H1 (cell line): ENCODE results near the gene DENND2A. TPM values are rescaled to one million over a fixed set of nuclear protein-coding genes. Genes with fewer than 3 reads are reported as not detected.

Source experiments
- CTCF ChIA-PET: fragments of 300-600 bp; sonication (Branson Sonifier 250); formaldehyde crosslinking; loops from one replicate; lab custom pipeline; 2021; ENCODE audit not compliant: partially characterized antibody; lab: Charles Lee
- POLR2A ChIA-PET: fragments of 300-600 bp; sonication (Branson Sonifier 250); formaldehyde crosslinking; loops from one replicate; lab custom pipeline; 2021; ENCODE audit warnings: inconsistent platforms; ENCODE audit not compliant: partially characterized antibody; lab: Charles Lee
- DNase-seq, 2 experiments: peaks; one replicate each; pipeline versions ENCODE4 v3.0.0 to v3.0.0-alpha.2; 2010 to 2022; ENCODE audit warnings: low spot score in 2 of 2, low read depth in 1 of 2, mixed read lengths in 1 of 2
- FAIRE-seq: peaks from 2 replicates; lab custom pipeline; 2011; peaks lifted over from hg19 to GRCh38; lab: Jason Lieb, UNC
- H2AFZ ChIP-seq: 2 replicates; pipeline ENCODE4 v1.8.1; 2012; ENCODE audit warnings: low read length, inconsistent platforms
- H2AK5ac ChIP-seq: 2 replicates; pipeline ENCODE4 v1.6.1; 2013; ENCODE audit warnings: low read depth, low read length
- H2BK120ac ChIP-seq: replicated peaks from 2 replicates; pipeline ENCODE3; 2013; ENCODE audit warnings: low read depth, low read length, inconsistent platforms
- H2BK12ac ChIP-seq: 2 replicates; pipeline ENCODE4 v1.6.1; 2013; ENCODE audit warnings: low read depth, low read length
- H2BK15ac ChIP-seq: 2 replicates; pipeline ENCODE4 v1.6.1; 2013; ENCODE audit warnings: low read length
- H2BK20ac ChIP-seq: 2 replicates; pipeline ENCODE4 v1.6.1; 2013; ENCODE audit warnings: low read length
- H2BK5ac ChIP-seq: 2 replicates; pipeline ENCODE4 v1.6.1; 2013; ENCODE audit warnings: low read depth, low read length
- H3K14ac ChIP-seq: 2 replicates; pipeline ENCODE4 v1.6.1; 2013; ENCODE audit warnings: inconsistent platforms; ENCODE audit not compliant: insufficient read length
- H3K18ac ChIP-seq: 2 replicates; pipeline ENCODE4 v1.6.1; 2013; ENCODE audit warnings: low read length; ENCODE audit errors: extremely low read depth
- H3K23ac ChIP-seq: 2 replicates; pipeline ENCODE4 v1.6.1; 2013; ENCODE audit warnings: inconsistent platforms; ENCODE audit not compliant: insufficient read length
- H3K23me2 ChIP-seq: 2 replicates; pipeline ENCODE4 v1.6.1; 2013; ENCODE audit warnings: low read depth, low read length
- H3K27ac ChIP-seq: 2 replicates; pipeline ENCODE4 v1.6.1; 2011; ENCODE audit warnings: low read depth, low read length, inconsistent platforms
- H3K27me3 ChIP-seq, 4 experiments: replicated peaks in 1 of 4; 1 replicate in 1 of 4; 2 replicates in 3 of 4; pipeline versions ENCODE4 v1.6.1 to v1.8.1; 2011 to 2013; ENCODE audit warnings: low read length in 3 of 4, mild to moderate bottlenecking in 3 of 4, inconsistent platforms in 2 of 4, mixed read lengths in 2 of 4, moderate library complexity in 1 of 4; ENCODE audit not compliant: control insufficient read depth in 3 of 4, insufficient read depth in 3 of 4; ENCODE audit errors: extremely low read depth in 1 of 4
- H3K36me3 ChIP-seq, 4 experiments: 2 replicates each; pipeline versions ENCODE4 v1.6.1 to v1.8.1; 2011 to 2013; ENCODE audit warnings: mild to moderate bottlenecking in 4 of 4, low read length in 3 of 4, moderate library complexity in 2 of 4, control low read depth in 1 of 4, inconsistent platforms in 1 of 4; ENCODE audit not compliant: insufficient read depth in 4 of 4, control insufficient read depth in 2 of 4
- H3K4ac ChIP-seq: replicated peaks from 2 replicates; pipeline ENCODE3; 2013; ENCODE audit warnings: low read length, low read depth, mixed read lengths, inconsistent platforms; ENCODE audit not compliant: insufficient read length
- H3K4me1 ChIP-seq, 4 experiments: replicated peaks in 1 of 4; 1 replicate in 1 of 4; 2 replicates in 3 of 4; pipeline versions ENCODE4 v1.6.1 to v1.8.1; 2011 to 2013; ENCODE audit warnings: low read length in 3 of 4, inconsistent platforms in 2 of 4, mixed read lengths in 1 of 4; ENCODE audit not compliant: insufficient read depth in 4 of 4, control insufficient read depth in 3 of 4
- H3K4me2 ChIP-seq, 2 experiments: 2 replicates each; pipeline versions ENCODE4 v1.6.1 to v1.8.1; 2011 to 2013; ENCODE audit warnings: low read depth in 2 of 2, low read length in 2 of 2, control low read depth in 1 of 2, inconsistent platforms in 1 of 2, mild to moderate bottlenecking in 1 of 2; ENCODE audit not compliant: insufficient read depth in 1 of 2
- H3K4me3 ChIP-seq, 4 experiments: fragments of 200-600, 300-600 bp in 1 of 4; sonication (generic), shearing (Covaris generic), sonication (Bioruptor Twin) in 1 of 4; 2 replicates each; pipeline versions ENCODE4 v1.5.1 to v1.8.1; 2011 to 2016; ENCODE audit warnings: low read length in 4 of 4, low read depth in 3 of 4, control low read depth in 2 of 4, inconsistent platforms in 2 of 4, mild to moderate bottlenecking in 2 of 4, mixed read lengths in 1 of 4, moderate library complexity in 1 of 4; ENCODE audit not compliant: insufficient read depth in 2 of 4; ENCODE audit errors: extremely low read depth in 1 of 4
- H3K56ac ChIP-seq: replicated peaks from 2 replicates; pipeline ENCODE3; 2013; ENCODE audit warnings: low read depth, mild to moderate bottlenecking, mixed read lengths, low read length, inconsistent platforms; ENCODE audit not compliant: insufficient read length
- H3K79me1 ChIP-seq: 2 replicates; pipeline ENCODE4 v1.6.1; 2013; ENCODE audit warnings: low read depth, low read length, control low read depth
- H3K79me2 ChIP-seq, 2 experiments: 2 replicates each; pipeline versions ENCODE4 v1.6.1 to v1.8.1; 2012 to 2013; ENCODE audit warnings: low read length in 2 of 2, mild to moderate bottlenecking in 2 of 2, inconsistent platforms in 1 of 2; ENCODE audit not compliant: insufficient read depth in 2 of 2, control insufficient read depth in 1 of 2
- H3K9ac ChIP-seq, 4 experiments: replicated peaks in 1 of 4; 1 replicate in 1 of 4; 2 replicates in 3 of 4; pipeline versions ENCODE4 v1.6.1 to v1.8.1; 2011 to 2013; ENCODE audit warnings: low read depth in 3 of 4, low read length in 3 of 4, control low read depth in 2 of 4, mild to moderate bottlenecking in 2 of 4, moderate library complexity in 2 of 4, inconsistent platforms in 1 of 4; ENCODE audit errors: extremely low read depth in 1 of 4
- H3K9me3 ChIP-seq, 2 experiments: 2 replicates each; pipeline versions ENCODE4 v1.6.1 to v1.8.1; 2012 to 2013; ENCODE audit warnings: mild to moderate bottlenecking in 2 of 2, moderate library complexity in 2 of 2, control low read depth in 1 of 2, inconsistent platforms in 1 of 2, low read depth in 1 of 2, low read length in 1 of 2, mixed read lengths in 1 of 2; ENCODE audit not compliant: insufficient read depth in 2 of 2
- H4K20me1 ChIP-seq, 2 experiments: replicated peaks in 1 of 2; 2 replicates each; pipeline versions ENCODE3 to v1.8.1; 2011 to 2013; ENCODE audit warnings: inconsistent platforms in 2 of 2, low read length in 2 of 2, mild to moderate bottlenecking in 1 of 2; ENCODE audit not compliant: insufficient read depth in 2 of 2, control insufficient read depth in 1 of 2
- H4K5ac ChIP-seq: 2 replicates; pipeline ENCODE4 v1.6.1; 2013; ENCODE audit warnings: low read length, low read depth, mixed read lengths, inconsistent platforms; ENCODE audit not compliant: insufficient read length
- H4K8ac ChIP-seq: 2 replicates; pipeline ENCODE4 v1.8.0; 2013; ENCODE audit warnings: mild to moderate bottlenecking, moderate library complexity, low read length, inconsistent platforms; ENCODE audit not compliant: insufficient read depth; ENCODE audit errors: extremely low read depth
- H4K91ac ChIP-seq: replicated peaks from 2 replicates; pipeline ENCODE3; 2013; ENCODE audit warnings: low read length, mixed read lengths, inconsistent platforms; ENCODE audit not compliant: insufficient read length
- ATF3 ChIP-seq: IDR thresholded peaks from 2 replicates; pipeline ENCODE4 v1.6.1; 2011; ENCODE audit warnings: low read depth, mild to moderate bottlenecking, low read length; ENCODE audit not compliant: insufficient read depth
- KDM1A ChIP-seq: fragments of 200-600, 300-600 bp; sonication (generic); IDR thresholded peaks from 2 replicates; pipeline ENCODE4 v1.7.1; 2016; ENCODE audit warnings: mild to moderate bottlenecking, low read length, borderline replicate concordance
- KDM4A ChIP-seq: IDR thresholded peaks from one replicate; pipeline ENCODE4 v1.7.1; 2012; ENCODE audit warnings: low read depth, mild to moderate bottlenecking, moderate library complexity, low read length, inconsistent platforms; ENCODE audit not compliant: severe bottlenecking
- MAFK ChIP-seq: IDR thresholded peaks from 2 replicates; pipeline ENCODE4 v1.6.1; 2012; ENCODE audit warnings: low read depth, mild to moderate bottlenecking, improper control_type of control experiment, low read length
- POU5F1 ChIP-seq: IDR thresholded peaks from 2 replicates; pipeline ENCODE4 v1.6.1; 2011; ENCODE audit warnings: low read depth, mild to moderate bottlenecking, low read length, moderate library complexity
- RNF2 ChIP-seq: fragments of 200-900, 300-1000 bp; sonication (generic); IDR thresholded peaks from 2 replicates; pipeline ENCODE4 v1.7.1; 2016; ENCODE audit warnings: borderline replicate concordance, low read depth, mild to moderate bottlenecking, antibody characterized with exemption, low read length; ENCODE audit not compliant: poor library complexity, severe bottlenecking; ENCODE audit errors: missing control alignments
- SIX5 ChIP-seq: IDR thresholded peaks from 2 replicates; pipeline ENCODE4 v1.6.1; 2011; ENCODE audit warnings: mild to moderate bottlenecking, low read depth, low read length
- YY1 ChIP-seq: IDR thresholded peaks from 2 replicates; pipeline ENCODE4 v1.6.1; 2011; ENCODE audit warnings: low read depth, mild to moderate bottlenecking, low read length
- WGBS, 2 experiments: shearing (Covaris generic) in 1 of 2; methylation state at CpG; one replicate each; pipeline versions ENCODE4 v1.1.6 to v1.1.7; 2013 to 2015; ENCODE audit warnings: low lambda C conversion rate in 2 of 2, mixed read lengths in 2 of 2, inconsistent platforms in 1 of 2, low coverage in 1 of 2, missing lambda C conversion rate in 1 of 2; ENCODE audit not compliant: insufficient replicate concordance in 2 of 2, insufficient coverage in 1 of 2, insufficient read length in 1 of 2; ENCODE audit errors: extremely low coverage in 1 of 2, missing lambda C conversion rate in 1 of 2; 5-methylcytosine and 5-hydroxymethylcytosine counted together
- polyA plus RNA-seq, 7 experiments: library from polyadenylated mRNA; depleted of rRNA in 3 of 7; stranded (reverse) in 5 of 7; unstranded in 2 of 7; fragments of >200 nt in 5 of 7; fragments of 200-250 nt in 2 of 7; gene quantifications; 1 replicate in 5 of 7; 2 replicates in 1 of 7; 4 replicates in 1 of 7; pipeline versions ENCODE4 v1.2.1 to v1.2.3, GENCODE V29; 2011 to 2013; ENCODE audit warnings: missing spikeins in 2 of 7, mixed read lengths in 2 of 7
- total RNA-seq: library from RNA; stranded (reverse); fragmentation: NEBNext Ultra II Directional; extraction: Animal tissue kit (Norgen Biotek cat#: 25700); gene quantifications from 2 replicates; pipeline ENCODE4 v1.2.1, GENCODE V29; 2021

The DENND2A gene
- total and polyA plus RNA-seq, 2 of the 8 experiments (the other 6 are each of a cell fraction or from before 2014, with no cell fraction given) = 5.0 to 13.0 TPM

DNA sequence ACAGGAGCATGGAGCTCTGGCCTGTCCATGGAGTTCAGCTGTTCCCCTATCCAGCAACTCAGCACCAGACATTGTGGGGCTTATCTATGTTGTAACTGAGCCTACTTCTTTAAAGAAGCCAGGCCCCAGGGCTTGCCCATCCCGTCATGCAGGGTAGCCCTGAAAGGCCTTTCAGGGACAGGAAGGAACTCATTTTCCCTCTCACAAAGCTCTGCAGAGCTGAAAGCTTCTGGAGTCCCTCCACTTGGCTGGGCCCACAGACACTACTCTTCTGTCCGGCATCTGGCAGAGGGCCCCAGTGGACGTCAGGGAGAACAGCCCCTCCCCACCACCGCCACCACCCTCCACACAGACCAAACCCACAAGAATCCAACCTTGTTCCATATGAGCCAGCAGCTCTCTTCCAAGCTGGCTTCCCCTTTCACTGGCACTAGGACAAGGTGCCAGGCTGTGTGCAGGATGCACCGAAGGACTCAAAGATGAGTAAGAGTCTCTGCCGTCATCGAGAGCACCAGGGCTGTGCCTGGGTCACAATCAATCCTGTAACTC lies 33.1 kb downstream of the DENND2A start:
- no peaks in the 10 kb centered on the region for H3K9me3 ChIP-seq
- H3K23me2 ChIP-seq = no peaks in the 10 kb centered on the region
- H2AK5ac ChIP-seq = no peak overlapping the region
- no peak overlapping the region for H2BK15ac ChIP-seq
- no peak overlapping the region for H3K9ac ChIP-seq
- H2BK120ac ChIP-seq = no peak overlapping the region
- POLR2A ChIA-PET = interaction anchor here (1.1 kb wide), 1 partner anchor 14 kb away, joined by 3 read pairs; no protein-coding TSS in a partner anchor
- 86% methylated on average over 7 of the region's 7 CpGs; no CpG with 5 or more reads in 1 of the 2 experiments for WGBS, 2 experiments
- H3K36me3 ChIP-seq = no peaks in the 10 kb centered on the region; a peak in 1 of 8 replicates
- H3K27me3 ChIP-seq = no peaks in the 10 kb centered on the region
- no peak overlapping the region for H2BK12ac ChIP-seq
- H3K4me3 ChIP-seq = no peak overlapping the region
- no peak overlapping the region for H2BK20ac ChIP-seq
- H3K56ac ChIP-seq = no peak overlapping the region
- CTCF ChIA-PET = interaction anchor here (0.7 to 6.6 kb wide), 11 partner anchors 11 to 180 kb away, joined by 3 to 34 read pairs (median 4); no protein-coding TSS in a partner anchor
- H2AFZ ChIP-seq = no peak overlapping the region
- H3K4me2 ChIP-seq = no peak overlapping the region
- H3K79me2 ChIP-seq = no peaks in the 10 kb centered on the region
- H3K79me1 ChIP-seq = no peaks in the 10 kb centered on the region
- H3K18ac ChIP-seq = no peak overlapping the region
- no peaks in the 10 kb centered on the region for H4K20me1 ChIP-seq
- H4K91ac ChIP-seq = peak overlapping the region; percentile 53
- H3K23ac ChIP-seq = no peak overlapping the region
- H2BK5ac ChIP-seq = no peak overlapping the region
- no peak overlapping the region for H3K4ac ChIP-seq
- TF ChIP-seq ATF3 (no peak), KDM1A (no peak), KDM4A (no peak), MAFK (no peak), SIX5 (no peak), RNF2 (no peak), YY1 (no peak), POU5F1 (no peak)
- FAIRE-seq = no peak
- H3K4me1 ChIP-seq = no peaks in the 10 kb centered on the region; a peak in 1 of 7 replicates
- no peak overlapping the region for H4K8ac ChIP-seq
- DNase-seq = no peak
- H3K14ac ChIP-seq = no peak overlapping the region
- no peak overlapping the region for H3K27ac ChIP-seq
- no peak overlapping the region for H4K5ac ChIP-seq
